ENCODE measurements around the gene PMS2. TPM values are rescaled to one million over a fixed set of nuclear protein-coding genes. Genes with fewer than 3 reads are reported as not detected.
"Not testable (repeated sequence)": the region's sequence is repeated elsewhere in the genome, so short reads cannot be mapped to it uniquely, and the experiment has no call there.

Gene PMS2
- 10.6 TPM for polyA plus RNA-seq (2013, experiment 1 of 2)
- polyA plus RNA-seq (2013, experiment 2 of 2): 10.8 TPM

GRCh38 chr7:6008668-6009611 is at the start of gene PMS2, which contains the start of gene AIMP2:
Gene PMS2 (minus strand): TSS chr7:6009049. CDS start chr7:6009019, 30 bp downstream.
Gene AIMP2 (plus strand): TSS chr7:6009272. CDS start chr7:6009364, 92 bp downstream.
- peak within 1 kb of the TSS; percentile 95 for H3K27ac ChIP-seq (ENCODE audit: low read depth, low read length, severe bottlenecking)
- H3K36me3 ChIP-seq (ENCODE audit: control insufficient read depth, insufficient read depth, low read length): peaks cover 36% of the 10 kb centered on the region
- no peaks in the 10 kb centered on the region for H3K9me3 ChIP-seq (ENCODE audit: control insufficient read depth, low read length)
- 0% methylated on average over 74 to 79 of the region's 84 CpGs for WGBS, 2 experiments (ENCODE audit: insufficient coverage in 2 of 2)
- H3K4me1 ChIP-seq (ENCODE audit: control insufficient read depth, insufficient read depth, low read length, poor library complexity, severe bottlenecking): peaks cover 8% of the 10 kb centered on the region
- H3K4me3 ChIP-seq (ENCODE audit: extremely low read depth, insufficient read depth, low read length, poor library complexity, severe bottlenecking): peak within 1 kb of the TSS; percentile 75

GRCh38 chr7:6057316-6058129 is 48.7 kb upstream of the PMS2 start:
- H3K4me3 ChIP-seq (ENCODE audit: extremely low read depth, insufficient read depth, low read length, poor library complexity, severe bottlenecking): peak overlapping the region; percentile 88
- H3K27ac ChIP-seq (ENCODE audit: low read depth, low read length, severe bottlenecking): peak overlapping the region; percentile 29
- H3K36me3 ChIP-seq (ENCODE audit: control insufficient read depth, insufficient read depth, low read length): peaks cover 26% of the 10 kb centered on the region
- H3K9me3 ChIP-seq (ENCODE audit: control insufficient read depth, low read length): no peaks in the 10 kb centered on the region
- H3K4me1 ChIP-seq (ENCODE audit: control insufficient read depth, insufficient read depth, low read length, poor library complexity, severe bottlenecking): peaks cover 7% of the 10 kb centered on the region
- 73 to 90% methylated on average over 9 to 11 of the region's 14 CpGs for WGBS, 2 experiments (ENCODE audit: insufficient coverage in 2 of 2)

GRCh38 chr7:6056616-6057015 is 47.8 kb upstream of the PMS2 start:
- 100% methylated on average over 1 of the region's 1 CpG for WGBS, 2 experiments (ENCODE audit: insufficient coverage in 2 of 2)
- H3K36me3 ChIP-seq (ENCODE audit: control insufficient read depth, insufficient read depth, low read length): peaks cover 31% of the 10 kb centered on the region
- H3K4me1 ChIP-seq (ENCODE audit: control insufficient read depth, insufficient read depth, low read length, poor library complexity, severe bottlenecking): peaks cover 7% of the 10 kb centered on the region
- no peak overlapping the region for H3K4me3 ChIP-seq (ENCODE audit: extremely low read depth, insufficient read depth, low read length, poor library complexity, severe bottlenecking)
- no peak overlapping the region for H3K27ac ChIP-seq (ENCODE audit: low read depth, low read length, severe bottlenecking)
- no peaks in the 10 kb centered on the region for H3K9me3 ChIP-seq (ENCODE audit: control insufficient read depth, low read length)

GRCh38 chr7:6051185-6051584 is 42.3 kb upstream of the PMS2 start:
- H3K4me3 ChIP-seq (ENCODE audit: extremely low read depth, insufficient read depth, low read length, poor library complexity, severe bottlenecking); H3K4me1 ChIP-seq (ENCODE audit: control insufficient read depth, insufficient read depth, low read length, poor library complexity, severe bottlenecking); H3K27ac ChIP-seq (ENCODE audit: low read depth, low read length, severe bottlenecking); H3K9me3 ChIP-seq (ENCODE audit: control insufficient read depth, low read length): not testable (repeated sequence)
- peaks cover 72% of the 10 kb centered on the region for H3K36me3 ChIP-seq (ENCODE audit: control insufficient read depth, insufficient read depth, low read length)
- WGBS, 2 experiments (ENCODE audit: insufficient coverage in 2 of 2): 92 to 98% methylated on average over 6 to 8 of the region's 9 CpGs

GRCh38 chr7:6049780-6050179 is 40.9 kb upstream of the PMS2 start:
- no CpG with 5 or more reads among the region's 4 CpGs for WGBS, 2 experiments (ENCODE audit: insufficient coverage in 2 of 2)
- no peaks in the 10 kb centered on the region for H3K4me1 ChIP-seq (ENCODE audit: control insufficient read depth, insufficient read depth, low read length, poor library complexity, severe bottlenecking)
- no peaks in the 10 kb centered on the region for H3K9me3 ChIP-seq (ENCODE audit: control insufficient read depth, low read length)
- H3K27ac ChIP-seq (ENCODE audit: low read depth, low read length, severe bottlenecking): no peak overlapping the region
- peaks cover 77% of the 10 kb centered on the region for H3K36me3 ChIP-seq (ENCODE audit: control insufficient read depth, insufficient read depth, low read length)
- H3K4me3 ChIP-seq (ENCODE audit: extremely low read depth, insufficient read depth, low read length, poor library complexity, severe bottlenecking): no peak overlapping the region

GRCh38 chr7:6035686-6036085 is 26.8 kb upstream of the PMS2 start:
- Histone ChIP-seq H3K4me1 (ENCODE audit: control insufficient read depth, insufficient read depth, low read length, poor library complexity, severe bottlenecking) (no peaks in the 10 kb centered on the region), H3K4me3 (ENCODE audit: extremely low read depth, insufficient read depth, low read length, poor library complexity, severe bottlenecking) (no peak overlapping the region), H3K9me3 (ENCODE audit: control insufficient read depth, low read length) (no peaks in the 10 kb centered on the region), H3K36me3 (ENCODE audit: control insufficient read depth, insufficient read depth, low read length) (peaks cover 89% of the 10 kb centered on the region), H3K27ac (ENCODE audit: low read depth, low read length, severe bottlenecking) (no peak overlapping the region)
- WGBS, 2 experiments (ENCODE audit: insufficient coverage in 2 of 2): 94 to 99% methylated on average over 10 to 13 of the region's 13 CpGs

- WGBS, 2 experiments (ENCODE audit: insufficient coverage in 2 of 2): 98 to 100% methylated on average over 3 to 6 of the region's 10 CpGs
- Histone ChIP-seq H3K27ac (ENCODE audit: low read depth, low read length, severe bottlenecking) (no peak overlapping the region), H3K4me3 (ENCODE audit: extremely low read depth, insufficient read depth, low read length, poor library complexity, severe bottlenecking) (no peak overlapping the region), H3K36me3 (ENCODE audit: control insufficient read depth, insufficient read depth, low read length) (peaks cover 87% of the 10 kb centered on the region), H3K9me3 (ENCODE audit: control insufficient read depth, low read length) (no peaks in the 10 kb centered on the region), H3K4me1 (ENCODE audit: control insufficient read depth, insufficient read depth, low read length, poor library complexity, severe bottlenecking) (no peaks in the 10 kb centered on the region)
Observed at GRCh38 chr7:6035165-6035564, 26.3 kb upstream of the PMS2 start.

- Histone ChIP-seq H3K27ac (ENCODE audit: low read depth, low read length, severe bottlenecking) (no peak overlapping the region), H3K36me3 (ENCODE audit: control insufficient read depth, insufficient read depth, low read length) (peaks cover 85% of the 10 kb centered on the region), H3K9me3 (ENCODE audit: control insufficient read depth, low read length) (no peaks in the 10 kb centered on the region), H3K4me3 (ENCODE audit: extremely low read depth, insufficient read depth, low read length, poor library complexity, severe bottlenecking) (no peak overlapping the region), H3K4me1 (ENCODE audit: control insufficient read depth, insufficient read depth, low read length, poor library complexity, severe bottlenecking) (no peaks in the 10 kb centered on the region)
- 93 to 96% methylated on average over 7 of the region's 7 CpGs for WGBS, 2 experiments (ENCODE audit: insufficient coverage in 2 of 2)
Observed at GRCh38 chr7:6032641-6033040, 23.8 kb upstream of the PMS2 start.

- Histone ChIP-seq H3K27ac (ENCODE audit: low read depth, low read length, severe bottlenecking) (no peak overlapping the region), H3K9me3 (ENCODE audit: control insufficient read depth, low read length) (no peaks in the 10 kb centered on the region), H3K36me3 (ENCODE audit: control insufficient read depth, insufficient read depth, low read length) (peaks cover 85% of the 10 kb centered on the region), H3K4me1 (ENCODE audit: control insufficient read depth, insufficient read depth, low read length, poor library complexity, severe bottlenecking) (no peaks in the 10 kb centered on the region), H3K4me3 (ENCODE audit: extremely low read depth, insufficient read depth, low read length, poor library complexity, severe bottlenecking) (no peak overlapping the region)
- 93 to 100% methylated on average over 2 to 3 of the region's 5 CpGs for WGBS, 2 experiments (ENCODE audit: insufficient coverage in 2 of 2)
Observed at GRCh38 chr7:6032167-6032566, 23.3 kb upstream of the PMS2 start.

GRCh38 chr7:6031567-6031966 is 22.7 kb upstream of the PMS2 start:
- peaks cover 85% of the 10 kb centered on the region for H3K36me3 ChIP-seq (ENCODE audit: control insufficient read depth, insufficient read depth, low read length)
- H3K9me3 ChIP-seq (ENCODE audit: control insufficient read depth, low read length): no peaks in the 10 kb centered on the region
- H3K4me1 ChIP-seq (ENCODE audit: control insufficient read depth, insufficient read depth, low read length, poor library complexity, severe bottlenecking): no peaks in the 10 kb centered on the region
- WGBS, 2 experiments (ENCODE audit: insufficient coverage in 2 of 2): 100% methylated on average over 1 of the region's 3 CpGs; no CpG with 5 or more reads in 1 of the 2 experiments
- H3K4me3 ChIP-seq (ENCODE audit: extremely low read depth, insufficient read depth, low read length, poor library complexity, severe bottlenecking): no peak overlapping the region
- H3K27ac ChIP-seq (ENCODE audit: low read depth, low read length, severe bottlenecking): no peak overlapping the region
